ENCODE measurements around the gene BMP7.

Gene BMP7

DNA sequence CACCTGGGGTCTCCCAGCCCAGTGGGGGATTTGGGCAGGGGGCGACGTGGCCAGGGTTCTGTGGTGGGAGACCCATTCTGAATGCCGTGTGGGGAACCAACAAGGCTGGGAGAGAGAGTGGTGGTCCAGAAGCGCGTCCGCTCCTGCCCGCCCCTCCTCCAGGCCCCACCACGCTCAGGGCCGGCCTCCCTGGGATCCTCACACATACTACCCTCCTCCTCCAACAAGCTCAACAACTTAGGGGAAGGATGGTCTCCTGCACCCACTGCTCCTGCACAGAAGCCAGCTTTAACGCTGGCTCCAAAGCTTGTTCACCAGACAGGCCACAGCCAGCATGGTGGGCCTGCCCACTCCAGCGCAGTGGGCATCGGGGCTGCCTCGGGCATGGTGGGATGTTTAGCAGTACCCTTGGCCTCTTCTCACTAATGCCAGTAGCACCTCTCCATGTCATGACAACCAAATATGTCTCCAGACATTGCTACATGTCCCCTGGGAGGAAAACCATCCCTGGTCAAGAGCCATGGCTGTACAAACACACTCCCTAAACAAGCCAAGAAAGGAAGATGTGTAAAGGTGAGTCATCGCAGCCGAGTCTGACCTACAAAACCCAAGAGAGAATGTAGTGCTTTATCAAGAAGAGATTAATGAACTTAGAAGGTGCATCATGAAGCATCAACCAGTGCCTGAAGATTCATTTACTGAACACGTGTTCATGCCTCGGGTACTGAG, 75.7 kb downstream of the BMP7 start:
- DNase-seq (ENCODE audit: low read depth in 2 of 2), result no peak

DNA sequence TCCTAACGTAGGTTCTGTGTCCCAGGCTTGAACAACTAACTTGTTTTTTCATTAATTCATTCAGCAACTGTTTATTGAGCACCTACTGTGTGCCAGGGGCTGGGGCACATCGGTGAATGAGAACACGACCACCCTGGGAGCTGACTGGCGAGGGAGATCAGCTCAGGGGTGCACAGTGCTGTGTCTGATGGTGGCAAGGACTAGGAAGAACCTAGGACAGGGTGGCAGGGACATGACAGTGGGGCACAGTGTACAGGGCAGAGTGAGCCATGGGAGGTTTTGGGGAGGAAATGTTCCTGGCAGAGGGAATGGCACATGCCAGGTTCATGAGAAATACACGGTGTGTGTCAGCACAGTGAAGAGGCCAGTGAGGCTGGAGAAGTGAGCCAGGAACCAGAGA, 76.7 kb downstream of the BMP7 start:
- no peak for DNase-seq (ENCODE audit: low read depth in 2 of 2)

GRCh38 chr20:57188576-57189079, 77.8 kb downstream of the BMP7 start:
- no peak for DNase-seq (ENCODE audit: low read depth in 2 of 2)

- DNase-seq (ENCODE audit: low read depth in 2 of 2), result no peak
These were observed 78.4 kb downstream of the BMP7 start for GRCh38 chr20:57188056-57188455.

- DNase-seq (ENCODE audit: low read depth in 2 of 2), result no peak
These were observed 79.3 kb downstream of the BMP7 start for GRCh38 chr20:57187068-57187634.

DNA sequence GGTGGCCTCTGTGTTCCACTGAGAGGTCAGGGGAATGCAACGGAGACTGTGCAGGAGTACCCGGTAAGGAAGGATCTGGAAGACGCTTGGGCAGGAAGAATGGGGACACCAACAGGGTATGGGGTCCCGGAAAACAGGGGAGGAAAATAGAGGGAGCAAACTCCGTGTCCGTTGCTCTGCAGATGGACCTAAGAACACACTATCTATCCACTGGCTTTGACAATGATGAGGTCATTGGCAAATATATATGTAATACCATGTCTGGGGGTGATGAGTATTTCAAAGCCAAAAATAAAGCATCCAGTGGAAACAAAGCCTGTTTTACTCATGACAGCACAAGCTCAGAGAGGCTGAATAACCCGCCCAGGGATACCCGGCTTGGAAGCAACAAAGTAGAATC, 80.2 kb downstream of the BMP7 start:
- no peak for DNase-seq (ENCODE audit: low read depth in 2 of 2)

DNA sequence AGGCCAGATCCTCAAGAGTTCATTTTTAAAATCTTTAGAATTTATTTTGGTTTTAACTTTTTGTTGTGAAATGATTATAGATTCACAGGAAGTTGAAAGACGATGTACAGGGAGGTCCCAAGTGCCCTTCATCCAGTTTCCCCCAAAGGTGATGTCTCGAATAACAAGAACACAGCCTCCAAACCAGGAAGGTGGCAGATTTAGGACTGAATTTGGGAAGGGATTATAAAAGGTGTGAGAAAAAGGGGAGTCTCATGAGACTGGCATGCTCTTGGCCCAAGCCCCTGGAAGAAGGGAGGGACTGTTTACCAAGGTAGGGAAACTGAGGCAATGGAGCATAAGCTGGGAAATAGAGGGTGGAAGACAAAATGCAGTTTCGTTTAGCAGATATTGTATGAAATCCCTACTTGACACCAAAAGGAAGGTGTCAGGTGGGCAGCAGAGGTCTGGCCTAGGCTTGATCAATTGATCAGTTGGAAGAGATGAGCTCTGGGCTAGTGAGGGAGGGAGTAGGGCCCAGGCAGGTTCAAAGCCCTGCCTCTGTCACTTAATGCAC, 81.2 kb downstream of the BMP7 start:
- no peak for DNase-seq (ENCODE audit: low read depth in 2 of 2)

DNA sequence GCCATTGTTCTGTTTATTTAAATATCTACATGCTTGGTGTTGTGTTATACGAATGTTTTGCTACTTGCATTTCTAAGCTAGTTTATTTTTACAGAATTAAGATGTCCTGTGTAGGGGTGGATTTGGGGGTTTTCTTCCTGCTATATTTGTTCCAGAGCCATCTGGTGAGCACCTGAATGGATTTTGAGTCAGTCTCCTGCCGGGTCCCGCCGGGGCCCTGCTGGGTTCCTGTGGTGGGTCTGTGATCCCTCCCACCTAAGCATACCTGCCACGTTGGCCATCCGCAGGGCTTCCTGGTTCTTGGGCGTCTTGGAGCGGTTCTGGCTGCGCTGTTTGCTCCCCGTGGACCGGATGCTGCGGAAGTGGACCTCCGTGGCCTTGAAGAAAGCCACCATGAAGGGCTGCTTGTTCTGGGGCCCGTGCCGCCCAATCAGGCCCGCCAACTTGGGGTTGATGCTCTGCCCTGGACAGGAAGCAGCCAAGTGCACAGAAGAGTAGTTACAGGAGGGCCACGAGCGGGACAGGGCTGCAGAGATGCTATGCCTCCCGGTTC, 82.9 kb downstream of the BMP7 start:
- DNase-seq (ENCODE audit: low read depth in 2 of 2), result no peak

GRCh38 chr20:57181639-57182038, 84.8 kb downstream of the BMP7 start:
- no peak for DNase-seq (ENCODE audit: low read depth in 2 of 2)

- DNase-seq (ENCODE audit: low read depth in 2 of 2), result no peak
These were observed 85.5 kb downstream of the BMP7 start for GRCh38 chr20:57180954-57181353.

GRCh38 chr20:57180387-57180786, 86.1 kb downstream of the BMP7 start:
- DNase-seq (ENCODE audit: low read depth in 2 of 2), result no peak

- no peak for DNase-seq (ENCODE audit: low read depth in 2 of 2)
These were observed 87.2 kb downstream of the BMP7 start for GRCh38 chr20:57179265-57179664.

GRCh38 chr20:57178582-57179111, 87.8 kb downstream of the BMP7 start:
- no peak for DNase-seq (ENCODE audit: low read depth in 2 of 2)

DNA sequence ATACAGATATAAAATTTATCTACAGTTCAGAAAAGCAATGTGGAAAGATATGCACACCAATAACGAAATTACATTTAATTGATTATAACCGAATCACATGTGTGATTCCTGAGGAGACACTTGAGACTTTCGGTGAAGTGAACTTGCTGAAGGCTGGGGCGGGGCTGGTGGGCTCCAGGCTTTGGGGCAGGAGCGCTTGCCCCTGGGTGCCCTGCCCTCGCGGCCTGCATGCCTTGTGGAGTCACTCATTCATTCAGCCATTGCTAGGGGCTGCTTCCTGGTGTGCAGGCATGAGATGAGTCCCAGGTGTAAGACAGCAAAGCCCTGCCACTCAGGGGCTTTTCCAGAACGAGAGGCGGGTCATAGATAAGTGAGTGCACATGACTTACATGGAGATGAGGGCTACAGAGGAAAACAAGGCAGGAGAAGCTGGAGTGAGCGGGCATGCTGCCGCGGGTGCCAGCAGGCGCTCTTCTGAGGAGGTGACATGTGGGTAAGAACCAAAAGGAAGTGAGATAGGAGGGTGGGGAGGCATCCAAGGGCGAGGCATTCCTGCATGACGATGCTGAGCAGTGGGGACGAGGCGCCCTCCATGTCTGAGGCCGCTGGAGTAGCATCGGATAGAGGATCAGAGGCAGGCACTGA, 88.7 kb downstream of the BMP7 start:
- no peak for DNase-seq (ENCODE audit: low read depth in 2 of 2)

DNA sequence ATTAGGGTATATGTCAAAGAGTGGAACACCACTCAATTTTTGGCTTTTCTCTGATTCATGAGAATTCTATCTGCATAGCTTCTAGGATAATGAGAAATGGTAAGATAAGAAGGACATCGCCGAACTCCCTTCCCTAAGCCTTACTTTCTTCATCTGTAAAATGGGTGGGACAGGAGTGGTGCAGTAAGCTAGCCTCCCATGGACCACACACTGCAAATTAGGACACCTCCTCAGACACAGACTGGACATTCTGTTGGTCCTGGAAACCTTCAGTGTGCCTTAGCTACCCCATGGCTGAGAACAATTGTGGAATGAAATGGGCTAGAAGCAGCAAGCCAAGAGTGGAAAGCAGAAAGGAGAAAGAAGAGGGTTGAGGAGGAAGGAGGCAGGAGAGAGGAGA, 89.6 kb downstream of the BMP7 start:
- no peak for DNase-seq (ENCODE audit: low read depth in 2 of 2)

- DNase-seq (ENCODE audit: low read depth in 2 of 2), result no peak
These were observed 90.9 kb downstream of the BMP7 start for GRCh38 chr20:57175397-57176010.

- DNase-seq (ENCODE audit: low read depth in 2 of 2), result no peak
These were observed 91.7 kb downstream of the BMP7 start for GRCh38 chr20:57174737-57175136.

DNA sequence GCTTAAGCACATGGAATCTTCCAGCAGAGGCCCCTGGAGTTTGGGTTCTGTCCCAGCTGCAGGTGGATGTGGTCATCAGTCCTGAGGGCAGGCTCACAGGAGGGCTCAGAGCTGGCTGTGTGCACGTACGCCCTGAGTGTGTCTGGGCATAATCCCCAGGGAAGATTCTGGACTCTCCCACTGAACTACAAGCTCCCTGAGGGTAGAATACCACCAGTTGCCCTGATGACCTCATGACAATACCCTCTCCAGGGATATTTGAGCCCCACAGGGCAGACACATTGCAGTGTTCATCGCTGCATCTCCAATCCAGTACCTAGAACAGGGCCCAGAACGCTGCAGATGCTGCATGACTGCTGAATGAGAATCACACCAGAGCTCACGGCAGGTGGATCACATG, 92.5 kb downstream of the BMP7 start:
- no peak for DNase-seq (ENCODE audit: low read depth in 2 of 2)

GRCh38 chr20:57173041-57173440, 93.4 kb downstream of the BMP7 start:
- DNase-seq (ENCODE audit: low read depth in 2 of 2), result no peak

DNA sequence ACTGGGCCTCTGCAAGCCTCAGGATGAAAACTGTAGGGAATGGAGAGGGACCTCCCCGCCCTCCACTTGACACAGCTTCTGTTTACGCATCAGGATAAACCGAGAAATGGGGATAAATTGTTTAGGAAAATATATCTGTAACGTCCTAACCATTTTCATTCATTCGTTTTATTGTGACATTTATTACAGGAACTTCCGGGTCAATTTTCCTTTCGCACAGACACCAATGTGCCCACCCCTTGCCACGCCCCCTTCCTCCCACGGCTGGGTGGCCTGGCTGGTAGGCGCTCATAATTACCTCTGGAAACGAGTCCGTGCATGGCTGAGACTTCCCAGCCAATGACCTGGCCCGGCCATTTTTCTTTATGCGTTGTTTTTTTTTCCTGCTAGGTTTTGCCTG, 96.1 kb downstream of the BMP7 start:
- no peak for DNase-seq (ENCODE audit: low read depth in 2 of 2)

DNA sequence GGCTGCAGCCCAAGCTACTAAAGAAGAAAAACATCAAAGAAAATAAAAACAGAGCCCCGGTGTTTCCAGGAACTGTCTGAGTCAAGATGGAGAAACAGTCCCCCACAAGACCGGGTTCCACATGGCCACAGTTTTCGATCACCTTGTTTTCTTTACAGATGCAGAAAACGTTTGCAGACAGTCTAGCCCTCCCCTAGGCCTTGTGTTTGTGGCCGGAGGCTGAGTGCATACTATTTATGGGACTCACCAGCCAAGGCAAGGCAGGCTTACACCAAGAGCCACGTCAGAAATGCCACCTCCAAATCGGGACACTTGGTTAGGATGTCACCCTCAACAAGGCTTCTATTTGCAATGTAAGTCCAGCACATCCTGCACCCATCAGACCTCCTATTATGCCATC, 97.3 kb downstream of the BMP7 start:
- no peak for DNase-seq (ENCODE audit: low read depth in 2 of 2)

Measured in stimulated activated CD8-positive, alpha-beta memory T cell treated with anti-CD3 and anti-CD28 coated beads, Interleukin-7, amount 100 ng/mL, for 1 hour (primary cell).